H1 (cell line): ENCODE data around the gene DYNC1I2. TPM values are rescaled to one million over a fixed set of nuclear protein-coding genes. Genes with fewer than 3 reads are reported as not detected.

Experiments used
- CTCF ChIA-PET: fragments of 300-600 bp; sonication (Branson Sonifier 250); formaldehyde crosslinking; loops from one replicate; lab custom pipeline; 2021; ENCODE audit not compliant: partially characterized antibody; lab: Charles Lee
- POLR2A ChIA-PET: fragments of 300-600 bp; sonication (Branson Sonifier 250); formaldehyde crosslinking; loops from one replicate; lab custom pipeline; 2021; ENCODE audit warnings: inconsistent platforms; ENCODE audit not compliant: partially characterized antibody; lab: Charles Lee
- DNase-seq, 2 experiments: peaks; one replicate each; pipeline versions ENCODE4 v3.0.0 to v3.0.0-alpha.2; 2010 to 2022; ENCODE audit warnings: low spot score in 2 of 2, low read depth in 1 of 2, mixed read lengths in 1 of 2
- FAIRE-seq: peaks from 2 replicates; lab custom pipeline; 2011; peaks lifted over from hg19 to GRCh38; lab: Jason Lieb, UNC
- H2AFZ ChIP-seq: 2 replicates; pipeline ENCODE4 v1.8.1; 2012; ENCODE audit warnings: low read length, inconsistent platforms
- H2AK5ac ChIP-seq: 2 replicates; pipeline ENCODE4 v1.6.1; 2013; ENCODE audit warnings: low read depth, low read length
- H2BK120ac ChIP-seq: replicated peaks from 2 replicates; pipeline ENCODE3; 2013; ENCODE audit warnings: low read depth, low read length, inconsistent platforms
- H2BK12ac ChIP-seq: 2 replicates; pipeline ENCODE4 v1.6.1; 2013; ENCODE audit warnings: low read depth, low read length
- H2BK15ac ChIP-seq: 2 replicates; pipeline ENCODE4 v1.6.1; 2013; ENCODE audit warnings: low read length
- H2BK20ac ChIP-seq: 2 replicates; pipeline ENCODE4 v1.6.1; 2013; ENCODE audit warnings: low read length
- H2BK5ac ChIP-seq: 2 replicates; pipeline ENCODE4 v1.6.1; 2013; ENCODE audit warnings: low read depth, low read length
- H3K14ac ChIP-seq: 2 replicates; pipeline ENCODE4 v1.6.1; 2013; ENCODE audit warnings: inconsistent platforms; ENCODE audit not compliant: insufficient read length
- H3K18ac ChIP-seq: 2 replicates; pipeline ENCODE4 v1.6.1; 2013; ENCODE audit warnings: low read length; ENCODE audit errors: extremely low read depth
- H3K23ac ChIP-seq: 2 replicates; pipeline ENCODE4 v1.6.1; 2013; ENCODE audit warnings: inconsistent platforms; ENCODE audit not compliant: insufficient read length
- H3K23me2 ChIP-seq: 2 replicates; pipeline ENCODE4 v1.6.1; 2013; ENCODE audit warnings: low read depth, low read length
- H3K27ac ChIP-seq: 2 replicates; pipeline ENCODE4 v1.6.1; 2011; ENCODE audit warnings: low read depth, low read length, inconsistent platforms
- H3K27me3 ChIP-seq, 4 experiments: replicated peaks in 1 of 4; 1 replicate in 1 of 4; 2 replicates in 3 of 4; pipeline versions ENCODE4 v1.6.1 to v1.8.1; 2011 to 2013; ENCODE audit warnings: low read length in 3 of 4, mild to moderate bottlenecking in 3 of 4, inconsistent platforms in 2 of 4, mixed read lengths in 2 of 4, moderate library complexity in 1 of 4; ENCODE audit not compliant: control insufficient read depth in 3 of 4, insufficient read depth in 3 of 4; ENCODE audit errors: extremely low read depth in 1 of 4
- H3K36me3 ChIP-seq, 4 experiments: 2 replicates each; pipeline versions ENCODE4 v1.6.1 to v1.8.1; 2011 to 2013; ENCODE audit warnings: mild to moderate bottlenecking in 4 of 4, low read length in 3 of 4, moderate library complexity in 2 of 4, control low read depth in 1 of 4, inconsistent platforms in 1 of 4; ENCODE audit not compliant: insufficient read depth in 4 of 4, control insufficient read depth in 2 of 4
- H3K4ac ChIP-seq: replicated peaks from 2 replicates; pipeline ENCODE3; 2013; ENCODE audit warnings: low read length, low read depth, mixed read lengths, inconsistent platforms; ENCODE audit not compliant: insufficient read length
- H3K4me1 ChIP-seq, 4 experiments: replicated peaks in 1 of 4; 1 replicate in 1 of 4; 2 replicates in 3 of 4; pipeline versions ENCODE4 v1.6.1 to v1.8.1; 2011 to 2013; ENCODE audit warnings: low read length in 3 of 4, inconsistent platforms in 2 of 4, mixed read lengths in 1 of 4; ENCODE audit not compliant: insufficient read depth in 4 of 4, control insufficient read depth in 3 of 4
- H3K4me2 ChIP-seq, 2 experiments: 2 replicates each; pipeline versions ENCODE4 v1.6.1 to v1.8.1; 2011 to 2013; ENCODE audit warnings: low read depth in 2 of 2, low read length in 2 of 2, control low read depth in 1 of 2, inconsistent platforms in 1 of 2, mild to moderate bottlenecking in 1 of 2; ENCODE audit not compliant: insufficient read depth in 1 of 2
- H3K4me3 ChIP-seq, 4 experiments: fragments of 200-600, 300-600 bp in 1 of 4; sonication (generic), shearing (Covaris generic), sonication (Bioruptor Twin) in 1 of 4; 2 replicates each; pipeline versions ENCODE4 v1.5.1 to v1.8.1; 2011 to 2016; ENCODE audit warnings: low read length in 4 of 4, low read depth in 3 of 4, control low read depth in 2 of 4, inconsistent platforms in 2 of 4, mild to moderate bottlenecking in 2 of 4, mixed read lengths in 1 of 4, moderate library complexity in 1 of 4; ENCODE audit not compliant: insufficient read depth in 2 of 4; ENCODE audit errors: extremely low read depth in 1 of 4
- H3K56ac ChIP-seq: replicated peaks from 2 replicates; pipeline ENCODE3; 2013; ENCODE audit warnings: low read depth, mild to moderate bottlenecking, mixed read lengths, low read length, inconsistent platforms; ENCODE audit not compliant: insufficient read length
- H3K79me1 ChIP-seq: 2 replicates; pipeline ENCODE4 v1.6.1; 2013; ENCODE audit warnings: low read depth, low read length, control low read depth
- H3K79me2 ChIP-seq, 2 experiments: 2 replicates each; pipeline versions ENCODE4 v1.6.1 to v1.8.1; 2012 to 2013; ENCODE audit warnings: low read length in 2 of 2, mild to moderate bottlenecking in 2 of 2, inconsistent platforms in 1 of 2; ENCODE audit not compliant: insufficient read depth in 2 of 2, control insufficient read depth in 1 of 2
- H3K9ac ChIP-seq, 4 experiments: replicated peaks in 1 of 4; 1 replicate in 1 of 4; 2 replicates in 3 of 4; pipeline versions ENCODE4 v1.6.1 to v1.8.1; 2011 to 2013; ENCODE audit warnings: low read depth in 3 of 4, low read length in 3 of 4, control low read depth in 2 of 4, mild to moderate bottlenecking in 2 of 4, moderate library complexity in 2 of 4, inconsistent platforms in 1 of 4; ENCODE audit errors: extremely low read depth in 1 of 4
- H3K9me3 ChIP-seq, 2 experiments: 2 replicates each; pipeline versions ENCODE4 v1.6.1 to v1.8.1; 2012 to 2013; ENCODE audit warnings: mild to moderate bottlenecking in 2 of 2, moderate library complexity in 2 of 2, control low read depth in 1 of 2, inconsistent platforms in 1 of 2, low read depth in 1 of 2, low read length in 1 of 2, mixed read lengths in 1 of 2; ENCODE audit not compliant: insufficient read depth in 2 of 2
- H4K20me1 ChIP-seq, 2 experiments: replicated peaks in 1 of 2; 2 replicates each; pipeline versions ENCODE3 to v1.8.1; 2011 to 2013; ENCODE audit warnings: inconsistent platforms in 2 of 2, low read length in 2 of 2, mild to moderate bottlenecking in 1 of 2; ENCODE audit not compliant: insufficient read depth in 2 of 2, control insufficient read depth in 1 of 2
- H4K5ac ChIP-seq: 2 replicates; pipeline ENCODE4 v1.6.1; 2013; ENCODE audit warnings: low read length, low read depth, mixed read lengths, inconsistent platforms; ENCODE audit not compliant: insufficient read length
- H4K8ac ChIP-seq: 2 replicates; pipeline ENCODE4 v1.8.0; 2013; ENCODE audit warnings: mild to moderate bottlenecking, moderate library complexity, low read length, inconsistent platforms; ENCODE audit not compliant: insufficient read depth; ENCODE audit errors: extremely low read depth
- H4K91ac ChIP-seq: replicated peaks from 2 replicates; pipeline ENCODE3; 2013; ENCODE audit warnings: low read length, mixed read lengths, inconsistent platforms; ENCODE audit not compliant: insufficient read length
- ATF2 ChIP-seq: IDR thresholded peaks from 2 replicates; pipeline ENCODE4 v1.6.1; 2012; ENCODE audit warnings: low read length, inconsistent platforms
- BRCA1 ChIP-seq: IDR thresholded peaks from 2 replicates; pipeline ENCODE4 v1.6.1; 2012; ENCODE audit warnings: low read depth, low read length, improper control_type of control experiment
- CEBPB ChIP-seq: IDR thresholded peaks from 2 replicates; pipeline ENCODE4 v1.6.1; 2012; ENCODE audit warnings: low read depth, low read length
- CHD2 ChIP-seq: IDR thresholded peaks from 2 replicates; pipeline ENCODE4 v1.6.1; 2012; ENCODE audit warnings: low read length, improper control_type of control experiment
- E2F6 ChIP-seq: IDR thresholded peaks from 2 replicates; pipeline ENCODE4 v1.6.1; 2012; ENCODE audit warnings: inconsistent platforms
- GABPA ChIP-seq: IDR thresholded peaks from 2 replicates; pipeline ENCODE4 v1.6.1; 2011; ENCODE audit warnings: mild to moderate bottlenecking, low read length, moderate library complexity, borderline replicate concordance; ENCODE audit not compliant: insufficient read depth
- HDAC6 ChIP-seq: IDR thresholded peaks from one replicate; pipeline ENCODE4 v1.7.1; 2012; ENCODE audit warnings: low read depth, mild to moderate bottlenecking, inconsistent platforms, low read length, moderate library complexity
- JUND ChIP-seq: IDR thresholded peaks from 2 replicates; pipeline ENCODE4 v1.6.1; 2011; ENCODE audit warnings: mild to moderate bottlenecking, improper control_type of control experiment, low read length
- MAX ChIP-seq: IDR thresholded peaks from 2 replicates; pipeline ENCODE4 v1.6.1; 2012; ENCODE audit warnings: inconsistent platforms
- NRF1 ChIP-seq: IDR thresholded peaks from 2 replicates; pipeline ENCODE4 v1.6.1; 2011; ENCODE audit warnings: mild to moderate bottlenecking, low read depth, low read length, improper control_type of control experiment
- RXRA ChIP-seq: IDR thresholded peaks from 2 replicates; pipeline ENCODE4 v1.6.1; 2011; ENCODE audit warnings: low read depth, mild to moderate bottlenecking, low read length, moderate library complexity; ENCODE audit not compliant: insufficient read depth
- SIX5 ChIP-seq: IDR thresholded peaks from 2 replicates; pipeline ENCODE4 v1.6.1; 2011; ENCODE audit warnings: mild to moderate bottlenecking, low read depth, low read length
- WGBS, 2 experiments: shearing (Covaris generic) in 1 of 2; methylation state at CpG; one replicate each; pipeline versions ENCODE4 v1.1.6 to v1.1.7; 2013 to 2015; ENCODE audit warnings: low lambda C conversion rate in 2 of 2, mixed read lengths in 2 of 2, inconsistent platforms in 1 of 2, low coverage in 1 of 2, missing lambda C conversion rate in 1 of 2; ENCODE audit not compliant: insufficient replicate concordance in 2 of 2, insufficient coverage in 1 of 2, insufficient read length in 1 of 2; ENCODE audit errors: extremely low coverage in 1 of 2, missing lambda C conversion rate in 1 of 2; 5-methylcytosine and 5-hydroxymethylcytosine counted together
- polyA plus RNA-seq, 7 experiments: library from polyadenylated mRNA; depleted of rRNA in 3 of 7; stranded (reverse) in 5 of 7; unstranded in 2 of 7; fragments of >200 nt in 5 of 7; fragments of 200-250 nt in 2 of 7; gene quantifications; 1 replicate in 5 of 7; 2 replicates in 1 of 7; 4 replicates in 1 of 7; pipeline versions ENCODE4 v1.2.1 to v1.2.3, GENCODE V29; 2011 to 2013; ENCODE audit warnings: missing spikeins in 2 of 7, mixed read lengths in 2 of 7
- total RNA-seq: library from RNA; stranded (reverse); fragmentation: NEBNext Ultra II Directional; extraction: Animal tissue kit (Norgen Biotek cat#: 25700); gene quantifications from 2 replicates; pipeline ENCODE4 v1.2.1, GENCODE V29; 2021

Gene DYNC1I2
- total and polyA plus RNA-seq, 2 of the 8 experiments (the other 6 are each of a cell fraction or from before 2014, with no cell fraction given), result 67.3 to 68.1 TPM

GRCh38 chr2:171789956-171790355 lies 102.7 kb downstream of the DYNC1I2 start:
- WGBS, 2 experiments, result 64% methylated on average over 6 of the region's 6 CpGs; no CpG with 5 or more reads in 1 of the 2 experiments
- H3K18ac ChIP-seq, result no peak overlapping the region
- H3K36me3 ChIP-seq, result peaks cover 0 to 11% (median 3%) of the 10 kb centered on the region in 4 experiments; a peak in 3 of 8 replicates
- DNase-seq, result no peak
- no peaks in the 10 kb centered on the region for H3K79me2 ChIP-seq
- no peak overlapping the region for H2AFZ ChIP-seq
- no peak overlapping the region for H3K4ac ChIP-seq
- no peak overlapping the region for H3K14ac ChIP-seq
- FAIRE-seq, result no peak
- H3K27me3 ChIP-seq, result no peaks in the 10 kb centered on the region
- H3K9me3 ChIP-seq, result no peaks in the 10 kb centered on the region
- H3K27ac ChIP-seq, result no peak overlapping the region
- POLR2A ChIA-PET, result interaction anchor here (1.5 kb wide), 1 partner anchor 9 kb away, joined by 3 read pairs; no protein-coding TSS in a partner anchor
- H2AK5ac ChIP-seq, result no peak overlapping the region
- H3K4me3 ChIP-seq, result no peak overlapping the region
- no peak overlapping the region for H3K4me2 ChIP-seq
- H3K79me1 ChIP-seq, result no peaks in the 10 kb centered on the region
- H4K91ac ChIP-seq, result no peak overlapping the region
- CTCF ChIA-PET, result interaction anchor here (0.6 to 1.7 kb wide), 9 partner anchors 23 to 1033 kb away, joined by 3 to 6 read pairs (median 3); no protein-coding TSS in a partner anchor
- H2BK120ac ChIP-seq, result no peak overlapping the region
- no peak overlapping the region for H2BK5ac ChIP-seq
- no peak overlapping the region for H4K5ac ChIP-seq
- H4K20me1 ChIP-seq, result peaks cover 0 to 2% of the 10 kb centered on the region in 2 experiments
- H3K23me2 ChIP-seq, result no peaks in the 10 kb centered on the region
- H3K9ac ChIP-seq, result no peak overlapping the region
- H2BK12ac ChIP-seq, result no peak overlapping the region
- H3K56ac ChIP-seq, result no peak overlapping the region
- H2BK20ac ChIP-seq, result no peak overlapping the region
- peaks cover 9 to 27% (median 17%) of the 10 kb centered on the region in 4 experiments for H3K4me1 ChIP-seq
- H4K8ac ChIP-seq, result no peak overlapping the region
- H2BK15ac ChIP-seq, result no peak overlapping the region
- no peak overlapping the region for H3K23ac ChIP-seq
- TF ChIP-seq ATF2 (no peak), SIX5 (no peak), MAX (no peak), CHD2 (no peak), BRCA1 (no peak), JUND (no peak), RXRA (no peak), GABPA (no peak), NRF1 (no peak), CEBPB (no peak), E2F6 (no peak), HDAC6 (no peak)
